SK-N-DZ (cell line): ENCODE results near the gene THEMIS2.

Source experiments
- small RNA-seq, 2 experiments: library from RNA; depleted of rRNA; stranded (forward); fragments of <200 nt; gene quantifications; one replicate each; pipeline ENCODE3, GENCODE V24; 2014

THEMIS2 gene

Small RNAs within 50 kb of the gene (small RNA-seq; reads per million reads assigned to genes)
- gene RNU6-1245P = 0 reads per million in 2 experiments
- gene SCARNA1 = 71.8 to 490 reads per million in 2 experiments
